SJSA1 (cell line): ENCODE results near the gene HLA-DMB. TPM values are rescaled to one million over a fixed set of nuclear protein-coding genes. Genes with fewer than 3 reads are reported as not detected.
A peak's percentile ranks its signal among the peaks of the same experiment; 100 is the strongest.

Experiments used
- DNase-seq, 2 experiments: peaks; one replicate each; pipeline ENCODE4 v3.0.0-alpha.2; 2015 to 2020; ENCODE audit warnings: low spot score in 2 of 2, low read depth in 1 of 2
- H3K27ac ChIP-seq: fragments of 250-450 bp; sonication (Bioruptor Pico); 2 replicates; pipeline ENCODE4 v1.5.1; 2020; ENCODE audit warnings: mild to moderate bottlenecking, moderate library complexity
- H3K27me3 ChIP-seq: fragments of 250-450 bp; sonication (Bioruptor Pico); replicated peaks from 2 replicates; pipeline ENCODE4 v1.5.1; 2020; ENCODE audit warnings: mild to moderate bottlenecking, moderate library complexity
- H3K36me3 ChIP-seq: fragments of 250-450 bp; sonication (Bioruptor Pico); 2 replicates; pipeline ENCODE4 v1.5.1; 2020; ENCODE audit warnings: mild to moderate bottlenecking
- H3K4me1 ChIP-seq: fragments of 250-450 bp; sonication (Bioruptor Pico); replicated peaks from 2 replicates; pipeline ENCODE4 v1.6.1; 2021; ENCODE audit warnings: mild to moderate bottlenecking
- H3K4me3 ChIP-seq: fragments of 250-450 bp; sonication (Bioruptor Pico); 2 replicates; pipeline ENCODE4 v1.5.1; 2020; ENCODE audit warnings: mild to moderate bottlenecking
- H3K9me3 ChIP-seq: fragments of 250-450 bp; sonication (Bioruptor Pico); replicated peaks from 2 replicates; pipeline ENCODE4 v1.5.1; 2020; ENCODE audit warnings: mild to moderate bottlenecking
- total RNA-seq: library from RNA; depleted of rRNA; stranded (reverse); fragments of >200 nt; shearing (Covaris generic); gene quantifications from 2 replicates; pipeline ENCODE4 v1.2.3, GENCODE V29; 2014; rRNA removed

Gene HLA-DMB
- total RNA-seq, 1 experiment from 2014 or later = not detected

GRCh38 chr6:32887616-32888015, 53.2 kb downstream of the HLA-DMB start:
- Histone ChIP-seq H3K36me3 (no peaks in the 10 kb centered on the region), H3K4me1 (no peaks in the 10 kb centered on the region), H3K27me3 (peaks cover 11% of the 10 kb centered on the region), H3K27ac (no peak overlapping the region), H3K4me3 (no peak overlapping the region), H3K9me3 (no peaks in the 10 kb centered on the region)
- no peak for DNase-seq

- Histone ChIP-seq H3K4me3 (no peak overlapping the region), H3K36me3 (no peaks in the 10 kb centered on the region), H3K9me3 (no peaks in the 10 kb centered on the region), H3K4me1 (no peaks in the 10 kb centered on the region), H3K27ac (no peak overlapping the region), H3K27me3 (peaks cover 9% of the 10 kb centered on the region)
- DNase-seq = peak; percentile 49 to 54
Measured at GRCh38 chr6:32886681-32887383, 54.0 kb downstream of the HLA-DMB start.

- no peaks in the 10 kb centered on the region for H3K36me3 ChIP-seq
- H3K9me3 ChIP-seq = no peaks in the 10 kb centered on the region
- no peak overlapping the region for H3K4me3 ChIP-seq
- H3K27ac ChIP-seq = no peak overlapping the region
- no peaks in the 10 kb centered on the region for H3K4me1 ChIP-seq
- H3K27me3 ChIP-seq = peaks cover 7% of the 10 kb centered on the region
- peak in 1 of 2 experiments; percentile 46 for DNase-seq
Measured at GRCh38 chr6:32885698-32886286, 55.0 kb downstream of the HLA-DMB start.

Other genes with a start within 250 kb of the HLA-DMB start
- not detected in 2 replicates for gene HLA-DQA2, start 199.6 kb downstream of the HLA-DMB start, total RNA-seq
- not detected in 2 replicates for gene HLA-DQB2, start 177.5 kb downstream of the HLA-DMB start, total RNA-seq
- 0.32 TPM in 1 of 2 replicates, not detected in the other for gene HLA-DOB, start 124.0 kb downstream of the HLA-DMB start, total RNA-seq
- gene TAP2, start 102.3 kb downstream of the HLA-DMB start, total RNA-seq = 18.5 and 34.2 TPM in 2 replicates
- gene PSMB8, start 97.0 kb downstream of the HLA-DMB start, total RNA-seq = 107 and 118 TPM in 2 replicates
- gene TAP1, start 87.3 kb downstream of the HLA-DMB start, total RNA-seq = 92.8 and 106 TPM in 2 replicates
- gene PSMB9, start 86.8 kb downstream of the HLA-DMB start, total RNA-seq = 66.0 and 91.8 TPM in 2 replicates
- 0.24 TPM in 1 of 2 replicates, not detected in the other for gene HLA-DMA, start 12.1 kb upstream of the HLA-DMB start, total RNA-seq
- gene BRD2, start 27.6 kb upstream of the HLA-DMB start, total RNA-seq = 76.3 and 118 TPM in 2 replicates
- not detected in 2 replicates for gene HLA-DOA, start 68.6 kb upstream of the HLA-DMB start, total RNA-seq
- gene HLA-DPA1, start 132.6 kb upstream of the HLA-DMB start, total RNA-seq = not detected in 2 replicates
- gene HLA-DPB1, start 135.0 kb upstream of the HLA-DMB start, total RNA-seq = not detected in 2 replicates